Thoracic aorta (tissue), 2 donors: ENCODE data around the gene KIF26B. TPM values are rescaled to one million over a fixed set of nuclear protein-coding genes. Genes with fewer than 3 reads are reported as not detected.

Experiments used
- ATAC-seq: fragments of 150-250 bp; one replicate; pipeline ENCODE4 v1.8.0; 2017; ENCODE audit warnings: low read depth; ENCODE audit not compliant: insufficient number of reproducible peaks, low FRiP score
- DNase-seq: peaks from one replicate; pipeline ENCODE4 v3.0.0-alpha.2; 2020; ENCODE audit warnings: low spot score
- H3K27ac ChIP-seq, 2 donors: fragments of 200-600 bp; sonication (generic); 1 replicate in 1 of 2; 2 replicates in 1 of 2; pipeline ENCODE4 v1.5.1; 2016; ENCODE audit warnings: mild to moderate bottlenecking in 2 of 2, moderate library complexity in 2 of 2
- H3K27me3 ChIP-seq: fragments of 200-600 bp; sonication (generic); replicated peaks from 2 replicates; pipeline ENCODE4 v1.6.0; 2016; ENCODE audit warnings: mild to moderate bottlenecking; ENCODE audit not compliant: insufficient read depth
- H3K36me3 ChIP-seq: fragments of 200-600 bp; sonication (generic); one replicate; pipeline ENCODE4 v1.5.1; 2016
- H3K4me1 ChIP-seq, 2 donors: fragments of 200-600 bp; sonication (generic); 1 replicate in 1 of 2; 2 replicates in 1 of 2; pipeline versions ENCODE4 v1.5.1 to v1.6.0; 2016; ENCODE audit warnings: low read depth in 2 of 2, mild to moderate bottlenecking in 1 of 2; ENCODE audit not compliant: control insufficient read depth in 1 of 2
- H3K4me3 ChIP-seq: fragments of 200-600 bp; sonication (generic); 2 replicates; pipeline ENCODE4 v1.5.1; 2016; ENCODE audit warnings: mild to moderate bottlenecking
- H3K9me3 ChIP-seq: fragments of 200-600 bp; sonication (generic); 2 replicates; pipeline ENCODE4 v1.5.1; 2016
- total RNA-seq, 2 donors: library from RNA; depleted of rRNA; stranded (reverse); fragments of >200 nt; gene quantifications; one replicate each; pipeline versions ENCODE4 v1.1.0 to v1.2.3, GENCODE V29; 2016
- TF ChIP-seq, protein P1 (sequence below): fragments of 200-600 bp; sonication (generic); IDR thresholded peaks from one replicate; pipeline ENCODE4 v1.5.1; 2019; ENCODE audit warnings: antibody characterized with exemption

KIF26B gene
- total RNA-seq, 2 donors from 2014 or later = 0.14 to 0.41 TPM

DNA sequence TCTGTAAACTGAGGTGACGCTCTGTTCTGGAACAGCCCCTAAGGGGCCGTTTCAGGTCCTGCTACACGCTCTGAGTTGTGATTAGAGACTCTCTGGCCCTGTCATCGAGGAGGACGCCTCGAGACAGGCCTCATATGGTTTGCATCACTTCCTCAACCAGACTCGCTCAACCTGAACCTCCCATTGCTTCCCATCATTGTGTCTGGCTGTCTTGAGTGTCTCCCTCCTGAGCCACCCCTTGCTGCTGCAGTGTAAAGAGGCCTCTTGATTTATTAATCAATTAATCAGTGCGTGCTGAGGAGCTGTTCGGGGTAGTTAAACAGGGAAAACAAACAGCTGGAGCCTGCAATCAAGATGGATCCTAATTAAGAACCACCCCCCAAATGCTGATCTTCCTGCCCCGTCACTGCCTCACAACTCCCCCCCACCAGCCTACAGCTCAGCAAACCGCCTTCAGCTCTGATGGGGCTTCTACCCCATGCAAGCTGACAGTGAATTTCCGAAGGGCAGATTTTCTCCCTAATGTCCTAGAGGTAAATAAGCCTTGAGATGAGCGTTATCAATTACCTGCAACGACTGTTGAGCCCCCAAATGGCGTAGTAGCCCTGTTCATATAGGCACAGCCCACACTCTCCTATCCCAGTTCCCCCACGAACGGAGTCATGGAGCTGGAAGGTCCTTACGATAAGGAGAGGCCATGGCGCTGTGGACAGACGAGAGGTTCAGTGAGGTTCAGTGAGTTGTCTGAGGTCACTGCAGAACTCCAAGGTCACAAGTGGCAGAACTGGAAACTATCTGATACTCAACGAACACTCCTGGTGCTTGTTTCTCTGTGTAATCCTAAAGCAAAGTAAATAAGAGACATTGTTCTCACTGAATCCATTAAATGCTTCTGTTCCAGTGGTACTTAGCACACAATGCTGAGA lies 210.6 kb downstream of the KIF26B start:
- ATAC-seq (no peak), DNase-seq (no peak)
- no peak overlapping the region for H3K4me3 ChIP-seq
- TF ChIP-seq, protein P1, sequence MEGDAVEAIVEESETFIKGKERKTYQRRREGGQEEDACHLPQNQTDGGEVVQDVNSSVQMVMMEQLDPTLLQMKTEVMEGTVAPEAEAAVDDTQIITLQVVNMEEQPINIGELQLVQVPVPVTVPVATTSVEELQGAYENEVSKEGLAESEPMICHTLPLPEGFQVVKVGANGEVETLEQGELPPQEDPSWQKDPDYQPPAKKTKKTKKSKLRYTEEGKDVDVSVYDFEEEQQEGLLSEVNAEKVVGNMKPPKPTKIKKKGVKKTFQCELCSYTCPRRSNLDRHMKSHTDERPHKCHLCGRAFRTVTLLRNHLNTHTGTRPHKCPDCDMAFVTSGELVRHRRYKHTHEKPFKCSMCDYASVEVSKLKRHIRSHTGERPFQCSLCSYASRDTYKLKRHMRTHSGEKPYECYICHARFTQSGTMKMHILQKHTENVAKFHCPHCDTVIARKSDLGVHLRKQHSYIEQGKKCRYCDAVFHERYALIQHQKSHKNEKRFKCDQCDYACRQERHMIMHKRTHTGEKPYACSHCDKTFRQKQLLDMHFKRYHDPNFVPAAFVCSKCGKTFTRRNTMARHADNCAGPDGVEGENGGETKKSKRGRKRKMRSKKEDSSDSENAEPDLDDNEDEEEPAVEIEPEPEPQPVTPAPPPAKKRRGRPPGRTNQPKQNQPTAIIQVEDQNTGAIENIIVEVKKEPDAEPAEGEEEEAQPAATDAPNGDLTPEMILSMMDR = no peak
- H3K27me3 ChIP-seq = no peaks in the 10 kb centered on the region
- no peaks in the 10 kb centered on the region for H3K4me1 ChIP-seq
- H3K9me3 ChIP-seq = no peaks in the 10 kb centered on the region
- H3K36me3 ChIP-seq = no peaks in the 10 kb centered on the region
- H3K27ac ChIP-seq = no peak overlapping the region

DNA sequence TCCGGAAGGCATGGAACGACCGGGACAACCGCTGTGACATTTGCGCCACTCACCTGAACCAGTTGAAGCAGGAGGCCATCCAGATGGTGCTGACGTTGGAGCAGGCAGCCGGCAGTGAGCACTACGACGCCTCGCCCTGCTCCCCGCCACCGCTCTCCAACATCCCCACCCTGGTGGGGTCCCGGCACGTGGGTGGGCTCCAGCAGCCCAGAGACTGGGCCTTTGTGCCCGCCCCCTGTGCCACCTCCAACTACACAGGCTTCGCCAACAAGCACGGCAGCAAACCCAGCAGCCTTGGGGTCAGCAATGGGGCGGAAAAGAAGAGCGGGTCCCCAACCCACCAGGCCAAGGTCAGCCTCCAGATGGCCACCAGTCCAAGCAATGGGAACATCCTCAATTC lies 212.1 kb downstream of the KIF26B start:
- no peak for DNase-seq
- ATAC-seq = no peak
- Histone ChIP-seq H3K4me1 (no peaks in the 10 kb centered on the region), H3K27ac (no peak overlapping the region), H3K9me3 (no peaks in the 10 kb centered on the region), H3K36me3 (no peaks in the 10 kb centered on the region), H3K4me3 (no peak overlapping the region), H3K27me3 (no peaks in the 10 kb centered on the region)
- TF ChIP-seq, protein P1 = no peak

DNA sequence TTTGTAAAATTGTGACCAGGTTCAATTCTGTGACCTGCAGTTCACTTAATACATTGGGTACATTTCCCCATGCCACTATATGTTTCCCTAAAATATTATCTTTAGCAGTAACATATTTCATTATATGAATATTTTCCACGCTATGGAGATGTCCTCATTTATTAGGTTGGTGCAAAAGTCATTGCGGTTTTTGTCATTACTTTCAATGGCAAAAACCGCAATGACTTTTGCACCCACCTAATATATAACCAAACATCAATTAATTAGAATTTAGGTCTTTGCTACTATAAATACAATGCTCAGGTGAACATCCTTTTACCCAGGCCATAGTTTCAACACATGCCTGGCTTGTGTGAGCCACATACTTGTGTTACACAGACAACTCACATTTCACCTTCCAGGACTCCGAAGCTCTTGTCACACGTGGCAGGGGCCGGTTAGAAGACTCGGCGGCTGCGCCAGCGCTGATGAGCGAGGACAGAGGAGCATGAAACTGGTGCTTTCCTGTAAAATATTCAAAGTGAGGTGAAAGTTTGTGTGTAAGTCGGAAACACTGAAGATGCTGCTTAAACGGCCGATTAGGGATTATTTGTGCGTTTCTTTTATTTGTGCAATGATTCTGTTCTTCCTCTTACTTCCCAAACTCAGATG lies 215.5 kb downstream of the KIF26B start:
- ATAC-seq (no peak), DNase-seq (no peak)

DNA sequence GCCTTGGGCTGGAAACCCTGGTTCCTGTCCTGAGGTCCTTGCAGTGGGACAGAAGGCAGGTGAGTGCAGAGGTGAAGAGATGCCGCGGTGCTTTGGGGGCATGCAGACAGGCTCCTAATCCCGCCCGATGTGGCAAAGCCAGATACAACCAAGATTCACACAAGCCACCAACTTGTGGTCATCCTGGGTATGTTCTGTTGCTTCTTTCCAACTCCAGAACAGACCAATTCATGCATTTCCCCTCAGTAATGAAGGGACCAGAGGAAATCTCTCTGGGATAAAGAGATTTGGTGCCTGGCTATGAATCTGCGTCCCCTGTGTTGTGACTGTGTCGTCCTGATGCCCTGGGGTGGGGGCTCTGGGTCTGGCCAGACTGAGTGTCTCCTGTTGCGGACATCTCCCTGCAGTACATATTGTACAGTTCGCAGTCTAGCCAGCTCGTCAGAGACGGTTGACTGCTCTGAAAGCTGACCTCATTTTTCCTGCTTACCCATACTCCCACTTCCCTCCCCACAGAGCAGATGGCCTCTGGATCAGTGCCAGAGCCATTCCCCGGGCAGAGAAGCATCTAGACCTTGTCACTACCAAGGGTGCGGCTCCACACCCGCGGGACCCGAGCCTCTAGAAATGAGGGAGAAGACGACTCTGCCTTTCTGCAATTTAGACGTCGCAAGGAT lies 216.3 kb downstream of the KIF26B start:
- TF ChIP-seq, protein P1 = no peak
- DNase-seq (no peak), ATAC-seq (no peak)
- no peaks in the 10 kb centered on the region for H3K9me3 ChIP-seq
- H3K27me3 ChIP-seq = no peaks in the 10 kb centered on the region
- H3K27ac ChIP-seq = no peak overlapping the region
- H3K4me3 ChIP-seq = no peak overlapping the region
- no peaks in the 10 kb centered on the region for H3K36me3 ChIP-seq
- no peaks in the 10 kb centered on the region for H3K4me1 ChIP-seq

More for the DNA sequence above, 215.5 kb downstream of the KIF26B start:
- TF ChIP-seq, protein P1 = no peak
- Histone ChIP-seq H3K27me3 (no peaks in the 10 kb centered on the region), H3K27ac (no peak overlapping the region), H3K36me3 (no peaks in the 10 kb centered on the region), H3K9me3 (no peaks in the 10 kb centered on the region), H3K4me3 (no peak overlapping the region), H3K4me1 (no peaks in the 10 kb centered on the region)

DNA sequence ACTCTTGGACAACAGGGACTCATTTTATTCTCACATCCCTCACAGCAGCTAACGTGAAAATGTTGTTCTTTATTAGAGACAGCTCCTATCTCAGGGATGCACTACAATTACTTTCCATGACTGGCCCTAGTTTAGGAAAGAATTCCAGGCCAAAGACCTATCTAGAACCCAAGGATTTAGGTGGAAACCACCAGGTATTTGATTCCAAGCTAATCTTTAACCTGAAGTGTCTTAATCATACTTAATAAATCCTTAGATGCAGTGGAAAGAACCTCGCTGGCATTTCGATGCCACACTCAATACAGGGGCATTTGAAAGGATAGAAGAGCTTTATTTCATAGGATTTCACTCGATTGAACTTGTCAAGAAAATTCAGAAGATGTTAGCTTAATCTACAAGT lies 218.3 kb downstream of the KIF26B start:
- no peaks in the 10 kb centered on the region for H3K36me3 ChIP-seq
- H3K4me3 ChIP-seq = no peak overlapping the region
- no peak overlapping the region for H3K27ac ChIP-seq
- TF ChIP-seq, protein P1 = no peak
- no peaks in the 10 kb centered on the region for H3K27me3 ChIP-seq
- no peaks in the 10 kb centered on the region for H3K4me1 ChIP-seq
- H3K9me3 ChIP-seq = no peaks in the 10 kb centered on the region
- ATAC-seq (no peak), DNase-seq (no peak)
